ENCODE data around the gene CRTAP.
"Not testable (repeated sequence)": the region's sequence is repeated elsewhere in the genome, so short reads cannot be mapped to it uniquely, and the experiment has no call there.

The CRTAP gene

DNA sequence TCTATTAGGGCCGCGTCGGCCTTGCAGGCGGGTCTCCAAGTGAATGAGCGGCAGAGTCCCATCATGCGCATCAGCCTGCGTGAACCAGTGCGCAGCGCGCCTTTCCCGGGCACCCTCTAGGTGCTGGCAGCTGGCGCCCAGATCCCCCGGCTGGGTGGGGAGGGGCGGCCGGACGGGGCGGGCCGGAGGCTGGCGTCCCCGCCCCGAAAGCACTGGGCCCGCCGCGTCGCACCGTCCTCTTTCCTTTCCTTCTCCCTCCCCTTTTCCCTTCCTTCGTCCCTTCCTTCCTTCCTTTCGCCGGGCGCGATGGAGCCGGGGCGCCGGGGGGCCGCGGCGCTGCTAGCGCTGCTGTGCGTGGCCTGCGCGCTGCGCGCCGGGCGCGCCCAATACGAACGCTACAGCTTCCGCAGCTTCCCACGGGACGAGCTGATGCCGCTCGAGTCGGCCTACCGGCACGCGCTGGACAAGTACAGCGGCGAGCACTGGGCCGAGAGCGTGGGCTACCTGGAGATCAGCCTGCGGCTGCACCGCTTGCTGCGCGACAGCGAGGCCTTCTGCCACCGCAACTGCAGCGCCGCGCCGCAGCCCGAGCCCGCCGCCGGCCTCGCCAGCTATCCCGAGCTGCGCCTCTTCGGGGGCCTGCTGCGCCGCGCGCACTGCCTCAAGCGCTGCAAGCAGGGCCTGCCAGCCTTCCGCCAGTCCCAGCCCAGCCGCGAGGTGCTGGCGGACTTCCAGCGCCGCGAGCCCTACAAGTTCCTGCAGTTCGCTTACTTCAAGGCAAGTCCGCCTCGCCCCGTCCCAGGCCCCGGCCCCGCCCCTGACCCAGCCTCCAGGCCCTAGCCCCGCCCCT lies at the start of gene CRTAP:
Gene CRTAP, plus strand, starts transcription at position 243 of the 850 bp plus-strand sequence. Its CDS starts 64 bp downstream, at position 307.
- DNase-seq: peak; percentile 97

DNA sequence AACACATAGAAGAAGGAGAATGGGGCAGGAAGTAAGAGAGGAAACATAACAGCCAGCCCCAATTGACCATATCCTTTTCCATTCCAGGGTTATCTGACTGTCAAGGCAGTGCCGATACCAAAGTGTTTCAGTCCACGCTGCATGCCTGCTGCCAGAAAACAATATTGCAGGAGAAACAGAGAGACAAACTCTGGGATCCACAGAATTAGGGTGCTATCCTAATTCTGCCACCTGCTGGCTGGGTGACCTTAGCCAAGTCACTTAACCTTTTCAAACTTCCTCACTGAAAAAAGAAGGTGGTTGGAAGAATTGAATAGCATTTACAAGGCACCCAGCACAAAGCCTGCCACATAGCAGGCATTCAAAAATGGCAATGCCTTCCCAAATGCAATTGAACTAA lies 48.9 kb upstream of the CRTAP start:
- DNase-seq: no peak

DNA sequence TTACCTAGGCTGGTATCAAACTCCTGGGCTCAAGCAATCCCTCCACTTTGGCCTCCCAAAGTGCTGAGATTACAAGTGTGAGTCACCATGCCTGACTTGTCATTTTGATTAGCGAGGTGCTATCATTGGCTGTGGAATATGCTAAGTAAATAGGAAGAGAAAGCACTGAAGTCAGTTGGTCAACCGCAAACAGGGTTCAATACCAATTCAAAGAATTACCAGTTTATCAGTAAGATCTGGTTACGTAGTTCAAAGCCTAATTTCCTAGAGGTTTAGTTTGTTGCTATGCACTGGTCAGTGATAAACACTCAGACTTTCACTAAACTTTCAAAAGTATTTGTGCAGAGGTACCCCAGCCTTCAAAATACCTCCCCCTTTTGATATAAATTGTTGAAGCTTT lies 46.3 kb upstream of the CRTAP start:
- DNase-seq: no peak

DNA sequence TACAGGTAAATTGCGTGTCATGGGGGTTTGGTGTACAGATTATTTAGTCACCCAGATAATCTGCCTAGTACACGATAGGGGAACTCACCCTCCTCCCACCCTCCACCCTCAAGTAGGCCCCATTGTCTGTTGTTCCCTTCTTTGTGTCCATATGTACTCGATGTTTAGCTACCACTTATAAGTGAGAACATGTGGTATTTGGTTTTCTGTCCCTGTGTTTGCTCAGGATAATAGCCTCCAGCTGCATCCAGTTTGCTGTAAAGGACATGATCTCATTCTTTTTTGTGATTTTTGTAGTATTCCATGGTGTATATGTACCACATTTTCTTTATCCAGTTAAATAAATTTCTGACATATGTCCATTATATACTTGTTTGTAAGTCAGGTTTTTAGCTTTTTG lies 44.0 kb upstream of the CRTAP start:
- not testable (repeated sequence) for DNase-seq

DNA sequence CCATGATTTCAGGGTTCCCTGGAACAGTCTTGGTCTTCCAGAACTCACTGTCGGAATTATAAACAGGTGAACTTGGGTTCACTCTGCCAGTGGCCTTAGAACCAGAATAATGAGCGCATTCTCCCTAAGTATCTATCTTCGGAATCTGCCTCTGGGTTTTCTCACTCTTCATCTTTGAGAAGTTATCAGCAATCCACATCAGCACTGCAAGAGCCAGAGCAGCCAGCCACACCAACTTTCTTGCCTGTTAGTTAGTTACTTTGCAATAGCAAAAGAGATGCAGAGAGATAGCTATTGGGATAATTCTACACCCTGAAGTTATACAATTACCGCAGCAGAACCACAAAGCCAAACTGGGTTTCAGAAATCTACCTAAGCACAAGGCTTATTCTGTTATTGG lies 42.6 kb upstream of the CRTAP start:
- DNase-seq: no peak

DNA sequence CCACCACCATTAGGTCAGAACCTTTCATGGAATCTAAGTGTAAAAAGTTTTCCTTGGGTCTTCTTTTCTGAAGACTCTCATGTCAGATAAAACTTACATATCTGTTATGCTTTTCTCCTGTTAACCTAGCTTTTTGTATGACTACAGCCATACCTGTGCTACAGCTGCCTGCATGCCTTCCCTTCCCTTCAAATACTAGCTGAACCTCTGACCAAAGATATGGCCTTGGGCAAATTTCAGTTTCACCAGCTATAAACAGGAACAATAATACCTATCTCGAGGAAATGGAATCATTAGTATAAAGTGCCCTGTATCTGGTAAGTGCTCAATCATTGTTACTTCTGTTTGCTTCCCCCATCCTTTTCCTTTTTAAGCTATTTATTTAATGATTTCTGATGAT lies 41.9 kb upstream of the CRTAP start:
- DNase-seq: no peak

DNA sequence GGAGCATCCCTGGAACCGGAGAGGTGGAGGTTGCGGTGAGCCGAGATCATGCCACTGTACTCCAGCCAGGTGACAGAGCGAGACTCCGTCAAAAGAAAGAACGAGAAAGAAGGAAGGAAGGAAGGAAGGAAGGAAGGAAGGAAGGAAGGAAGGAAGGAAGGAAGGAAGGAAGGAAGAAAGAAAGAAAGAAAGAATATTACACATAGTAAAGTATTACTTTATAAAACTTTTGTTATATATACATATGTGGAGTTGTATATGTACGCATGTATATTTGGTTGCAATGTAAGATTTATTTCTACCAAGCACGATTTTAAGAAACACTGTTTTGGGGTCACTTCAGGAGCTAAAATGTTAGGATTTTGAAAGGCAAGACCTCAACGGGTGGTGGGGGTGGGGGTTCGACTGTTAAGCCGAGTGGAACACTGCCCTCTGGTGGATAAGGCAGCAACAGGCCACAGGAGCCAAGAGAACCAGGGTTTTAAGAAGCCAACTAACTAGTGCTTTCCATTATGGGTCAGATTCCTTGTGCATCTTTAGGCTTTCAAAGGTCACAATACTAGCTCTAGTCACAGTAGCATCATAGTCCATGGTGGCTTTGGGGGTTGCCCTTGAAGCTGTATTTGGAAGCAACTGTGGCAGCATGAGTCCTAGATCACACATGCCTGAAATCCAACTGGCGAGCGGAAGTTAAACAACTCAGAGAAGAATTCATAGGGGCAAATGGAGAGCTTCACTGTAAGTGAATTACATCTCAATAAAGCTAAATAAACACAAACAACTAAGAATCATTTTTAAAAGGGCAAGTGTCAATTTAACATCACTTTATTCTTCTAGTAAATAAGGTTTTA lies 39.4 kb upstream of the CRTAP start:
- DNase-seq: peak; percentile 51

DNA sequence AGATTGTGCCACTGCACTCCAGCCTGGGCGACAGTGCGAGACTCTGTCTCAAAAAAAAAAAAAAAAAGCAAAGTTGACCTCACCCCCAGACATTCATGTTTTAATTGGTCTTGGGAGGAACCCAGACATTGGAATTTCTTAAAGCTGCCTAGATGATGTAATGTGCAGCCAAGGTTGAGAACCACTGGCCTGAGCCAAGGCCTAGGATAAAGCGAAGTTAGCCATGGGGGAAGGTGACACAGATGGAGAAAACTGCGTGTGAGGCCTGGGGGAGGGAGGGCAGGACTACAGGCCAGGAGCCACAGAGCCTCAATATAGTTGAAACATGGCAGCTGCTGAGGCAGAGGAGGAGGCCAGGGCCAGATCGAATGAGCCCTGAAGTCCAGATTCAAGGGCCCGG lies 37.8 kb upstream of the CRTAP start:
- DNase-seq: no peak

DNA sequence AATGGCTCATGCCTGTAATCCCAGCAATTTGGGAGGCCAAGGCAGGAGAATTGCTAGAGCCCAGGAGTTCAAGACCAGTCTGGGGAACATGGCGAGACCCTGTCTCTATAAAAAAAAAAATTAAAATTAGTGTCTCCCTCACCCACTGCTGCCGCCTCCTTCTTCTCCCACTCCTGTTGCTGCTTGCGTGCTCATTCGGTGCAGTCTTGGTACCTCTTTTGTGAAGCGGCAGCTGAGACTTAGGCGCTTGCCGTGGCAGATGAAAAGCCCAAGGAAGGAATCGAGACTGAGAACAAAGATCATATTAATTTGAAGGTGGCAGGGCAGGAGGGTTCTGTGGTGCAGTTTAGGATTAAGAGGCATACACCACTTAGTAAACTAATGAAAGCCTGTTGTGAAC lies 36.9 kb upstream of the CRTAP start:
- no peak for DNase-seq

DNA sequence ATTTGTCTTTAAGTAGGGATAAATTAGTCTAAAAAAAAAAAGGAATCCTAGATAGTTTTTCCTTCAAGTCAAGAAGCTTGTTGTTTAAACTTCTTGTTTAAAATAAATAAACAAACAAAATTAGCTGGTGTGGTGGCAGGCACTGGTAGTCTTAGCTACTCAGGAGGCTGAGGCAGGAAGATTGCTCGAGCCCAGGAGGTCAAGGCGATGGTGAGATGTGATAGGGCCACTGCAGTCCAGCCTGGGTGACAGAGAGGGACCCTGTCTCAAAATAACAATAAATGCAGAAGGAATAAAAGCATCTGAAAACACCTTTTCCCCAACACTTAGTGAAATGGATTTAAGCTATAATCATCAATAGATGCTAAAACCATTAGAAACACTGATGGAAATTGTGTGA lies 35.8 kb upstream of the CRTAP start:
- no peak for DNase-seq

DNA sequence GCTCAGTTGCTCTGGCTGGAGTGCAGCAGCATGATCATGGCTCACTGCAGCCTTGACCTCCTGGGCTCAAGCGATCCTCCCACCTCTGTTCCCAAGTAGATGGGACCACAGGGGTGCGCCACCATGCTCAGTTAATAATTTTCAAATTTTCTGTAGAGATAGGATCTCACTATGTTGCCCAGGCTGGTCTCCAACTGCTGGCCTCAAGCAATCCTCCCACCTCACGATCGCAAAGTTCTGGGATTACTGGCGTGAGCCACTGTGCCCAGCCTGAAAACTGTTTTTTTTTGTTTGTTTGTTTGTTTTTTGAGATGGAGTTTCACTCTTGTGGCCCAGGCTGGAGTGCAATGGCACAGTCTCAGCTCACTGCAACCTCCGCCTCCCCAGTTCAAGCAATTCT lies 34.0 kb upstream of the CRTAP start:
- not testable (repeated sequence) for DNase-seq

DNA sequence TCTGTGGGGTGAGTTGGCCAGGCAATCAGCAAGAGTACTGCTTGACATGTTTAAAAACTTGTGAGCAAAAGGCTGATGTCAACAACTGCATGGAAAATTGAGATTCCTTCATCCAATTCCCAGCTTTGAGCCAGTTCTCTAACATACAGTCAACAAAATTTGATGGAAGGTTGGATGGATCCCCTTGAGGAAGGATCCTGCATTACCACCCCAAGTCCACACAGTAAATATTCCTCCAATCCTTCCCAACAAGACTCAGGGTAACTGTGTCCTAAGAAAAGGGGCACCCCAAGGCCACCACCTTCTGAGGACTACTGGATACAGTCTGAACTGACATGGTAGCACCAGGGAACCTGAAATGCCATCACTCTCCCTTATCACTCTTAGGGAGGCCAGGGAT lies 32.0 kb upstream of the CRTAP start:
- DNase-seq: no peak

DNA sequence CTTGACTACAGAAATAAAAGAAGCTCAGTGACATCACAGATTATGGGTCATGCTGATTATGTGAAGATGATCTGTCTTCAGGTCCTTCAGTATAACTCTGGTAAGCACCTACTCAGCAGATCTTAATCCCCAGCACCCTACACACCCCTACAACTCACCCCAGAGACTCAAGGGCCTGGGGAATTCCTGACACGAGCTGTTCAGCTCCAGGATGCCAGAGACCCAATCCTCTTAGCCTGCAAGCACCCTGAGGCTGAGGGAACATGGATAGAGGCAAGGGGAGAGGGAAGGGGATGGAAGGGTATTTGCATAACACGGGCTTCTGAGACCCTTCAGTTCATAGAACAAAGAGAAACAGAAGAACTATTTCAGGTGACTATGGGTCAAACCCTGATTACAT lies 29.9 kb upstream of the CRTAP start:
- DNase-seq: no peak

DNA sequence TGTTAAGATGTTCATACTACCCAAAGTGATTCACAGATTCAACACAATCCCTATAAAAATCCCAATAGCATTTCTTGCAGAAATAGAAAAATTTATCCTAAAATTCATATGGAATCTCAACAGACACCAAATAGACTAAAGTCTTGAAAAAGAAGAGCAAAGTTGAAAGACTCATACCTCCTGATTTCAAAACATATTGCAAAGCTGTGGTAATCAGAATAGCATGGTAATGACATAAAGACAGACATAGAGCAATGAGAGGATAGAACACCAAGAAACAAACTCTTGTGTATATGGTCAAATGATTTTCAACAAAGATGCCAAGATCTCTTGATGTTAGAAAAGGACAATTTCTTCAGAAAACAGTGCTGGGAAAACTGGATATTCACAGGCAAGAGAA lies 25.1 kb upstream of the CRTAP start:
- DNase-seq: no peak

DNA sequence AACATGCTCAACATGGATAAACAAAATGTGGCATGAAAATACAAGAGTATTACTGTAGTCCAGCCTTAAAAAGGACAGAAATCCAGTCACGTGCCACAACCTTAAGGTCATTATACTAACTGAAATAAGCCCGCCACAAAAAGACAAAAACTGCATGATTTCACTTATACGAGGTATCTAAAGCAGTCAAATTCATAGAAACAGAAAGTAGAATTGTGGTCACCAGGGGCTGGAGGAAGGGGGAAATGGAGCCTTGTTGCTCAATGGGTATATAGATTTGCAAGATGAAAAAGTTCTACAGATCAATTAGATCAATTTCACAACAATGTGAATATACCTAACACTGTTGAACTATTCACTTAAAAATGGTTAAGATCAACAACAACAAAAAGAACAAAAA lies 24.3 kb upstream of the CRTAP start:
- DNase-seq: no peak

DNA sequence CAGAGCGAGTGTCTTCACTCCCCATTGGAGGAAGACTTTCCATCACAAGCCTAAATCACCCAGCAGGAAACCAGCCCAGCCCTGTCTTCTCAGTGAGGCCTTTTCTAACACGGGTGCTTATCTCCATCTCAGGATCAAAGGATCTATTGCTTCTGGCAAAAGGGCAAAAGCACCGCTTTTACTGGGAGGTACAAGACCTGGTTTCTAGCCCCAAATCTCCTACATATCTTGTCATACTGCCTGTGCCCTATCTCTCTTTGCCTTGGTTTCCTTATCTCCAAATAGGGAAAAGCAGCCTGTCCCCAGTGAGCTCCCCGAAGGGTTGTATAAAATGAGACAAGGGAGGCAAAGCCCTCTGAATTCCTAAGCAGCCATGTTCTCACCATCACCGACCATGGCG lies 22.1 kb upstream of the CRTAP start:
- DNase-seq: no peak

DNA sequence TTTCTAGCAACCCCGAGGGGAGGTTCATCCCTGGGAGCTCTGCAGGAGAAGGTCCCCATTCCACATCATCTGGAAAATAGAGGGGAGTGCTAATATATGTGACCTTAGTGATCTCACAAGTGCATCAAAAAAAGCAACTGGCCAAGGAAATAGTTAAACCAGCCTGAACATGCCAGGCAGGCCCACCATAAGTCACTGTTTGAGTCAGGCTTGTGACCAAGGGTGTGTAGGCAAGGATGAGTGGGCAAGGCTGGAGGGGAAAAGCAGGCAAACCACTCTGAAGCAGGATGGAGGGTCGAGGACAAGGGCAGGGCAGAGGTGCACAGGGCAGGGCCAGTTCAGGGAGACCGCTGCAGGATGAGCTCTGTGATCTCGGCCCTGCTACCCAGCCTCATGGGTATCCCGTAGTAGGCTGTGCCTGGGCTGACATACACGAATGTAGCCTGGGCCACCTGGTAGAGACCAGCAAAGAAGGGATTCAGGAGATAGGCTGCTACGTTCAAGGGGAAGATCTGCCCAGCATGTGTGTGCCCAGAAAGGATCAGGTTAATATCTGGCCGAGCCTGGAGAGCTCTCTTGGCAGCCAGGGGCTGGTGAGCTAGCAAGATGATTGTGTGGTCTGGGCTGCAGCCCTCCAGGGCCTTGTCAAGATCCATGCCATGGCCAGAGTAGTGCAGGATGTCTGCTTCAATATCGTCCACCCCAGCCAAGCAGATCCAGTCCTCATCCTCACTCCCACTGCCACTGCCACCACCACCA lies 21.1 kb upstream of the CRTAP start:
- DNase-seq: no peak

DNA sequence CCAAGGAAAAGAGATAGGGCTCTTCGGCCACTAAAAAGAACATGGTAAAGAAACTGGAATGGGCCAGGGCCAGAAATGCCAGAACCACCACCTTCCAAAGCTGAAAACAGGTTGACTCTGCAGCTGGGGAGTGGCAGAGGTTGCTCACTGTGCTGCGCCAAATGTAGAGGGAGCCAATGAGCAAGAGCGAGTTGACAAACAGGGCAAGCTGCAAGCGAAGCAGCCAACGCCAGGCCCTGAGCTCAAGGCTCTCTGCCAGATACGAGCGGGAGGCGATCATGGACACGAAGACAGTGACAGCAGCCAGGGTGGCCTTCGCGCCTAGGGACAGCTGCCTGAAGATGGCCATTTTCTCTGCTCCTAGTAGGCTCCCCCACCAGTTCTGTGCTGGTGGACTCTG lies 20.0 kb upstream of the CRTAP start:
- DNase-seq: no peak

DNA sequence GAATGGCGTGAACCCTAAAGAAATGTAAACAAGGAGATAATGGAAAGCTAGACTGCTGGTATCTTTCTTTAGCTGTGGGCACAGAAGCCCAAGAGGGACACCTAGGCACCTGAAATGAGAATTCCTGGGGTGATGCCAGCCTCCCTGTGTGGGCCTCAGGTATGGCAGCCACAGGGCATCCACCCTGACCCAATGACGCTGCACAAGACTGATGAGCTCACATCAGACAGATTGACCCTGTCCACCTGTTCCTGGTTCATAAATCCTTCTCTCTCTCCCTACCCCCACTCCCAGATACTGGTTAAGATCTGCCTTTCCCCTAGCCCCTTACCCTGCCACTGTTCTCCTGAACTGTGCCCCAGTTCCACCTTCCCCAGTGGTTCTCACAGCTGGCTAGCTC lies 18.4 kb upstream of the CRTAP start:
- DNase-seq: no peak

DNA sequence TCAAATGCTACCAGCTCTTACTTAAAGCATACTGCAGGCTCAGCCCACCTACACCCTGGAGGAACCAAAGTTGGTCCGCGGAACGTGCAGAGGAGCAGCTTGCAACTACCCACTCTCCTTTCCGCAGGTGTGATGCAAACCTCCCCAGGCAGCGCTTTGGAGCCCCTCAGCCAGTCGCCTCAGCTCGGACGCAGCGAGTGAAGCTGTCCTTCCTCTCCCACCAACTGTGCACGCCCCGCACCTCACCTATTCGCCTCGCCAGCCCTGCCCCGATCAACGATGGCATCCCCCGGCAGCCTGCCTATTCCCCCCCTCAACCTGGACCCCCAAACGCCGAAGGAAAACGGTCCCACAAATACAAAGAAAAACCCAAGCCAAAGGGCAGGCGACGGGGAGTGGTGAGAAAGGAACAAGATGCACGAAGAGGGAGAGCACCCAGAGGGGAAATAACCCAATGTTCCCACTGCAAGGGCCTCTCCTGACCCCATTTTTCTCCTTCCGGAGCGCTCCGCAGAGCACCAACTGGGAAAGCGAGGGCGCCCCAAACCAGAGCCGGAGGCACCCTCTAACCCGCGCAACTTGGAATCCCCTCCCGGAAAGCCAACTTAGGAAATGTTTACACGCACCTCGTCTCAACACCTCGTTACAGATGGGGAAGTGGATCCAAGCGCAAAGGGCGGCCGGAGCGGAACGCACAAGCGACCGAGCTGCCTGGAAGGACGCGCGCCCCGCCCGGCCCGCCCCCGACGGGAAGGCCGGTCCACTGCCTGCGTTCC lies 17.5 kb upstream of the CRTAP start:
- DNase-seq: peak; percentile 60

DNA sequence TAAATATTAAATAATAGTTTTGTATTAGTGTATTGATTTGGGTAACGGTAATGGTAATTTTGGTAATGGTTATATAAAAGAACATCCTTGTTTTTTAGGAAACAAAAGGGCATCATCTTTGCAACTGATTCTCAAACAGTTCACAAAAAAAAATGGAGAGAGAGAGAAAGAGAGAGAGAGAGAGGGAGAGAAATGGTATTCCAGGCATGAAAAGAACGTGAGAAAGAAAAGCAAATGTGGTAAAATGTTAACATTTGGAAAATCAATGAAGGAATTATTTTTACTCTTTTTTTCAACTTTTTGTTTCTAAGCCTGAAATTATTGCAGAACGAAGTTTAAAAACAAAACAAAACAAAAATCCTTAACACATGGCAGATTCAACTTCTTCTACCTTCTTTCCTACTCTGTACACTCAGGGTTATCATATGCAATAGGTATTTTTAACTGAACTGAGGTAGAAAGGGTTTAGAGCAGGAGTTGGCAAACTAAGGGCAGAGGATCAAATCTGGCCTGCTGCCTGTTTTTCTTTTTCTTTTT lies 14.6 kb upstream of the CRTAP start:
- DNase-seq: no peak

DNA sequence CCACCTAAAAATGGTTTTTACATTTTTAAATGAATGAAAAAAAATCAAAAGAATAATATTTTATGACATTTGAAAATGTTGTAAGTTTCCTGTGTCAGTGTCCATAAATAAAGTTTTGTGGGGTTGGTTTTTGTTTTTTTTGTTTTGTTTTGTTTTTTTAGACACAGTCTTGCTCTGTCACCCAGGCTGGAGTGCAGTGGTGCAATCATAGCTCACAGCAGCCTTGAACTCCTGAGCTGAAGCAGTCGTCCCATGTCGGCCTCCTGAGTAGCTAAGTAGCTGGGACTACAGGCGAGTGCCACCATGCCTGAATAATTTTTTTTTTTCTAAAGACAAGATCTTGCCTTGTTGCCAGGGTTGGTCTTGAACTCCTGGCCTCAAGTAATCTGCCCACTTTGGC lies 14.1 kb upstream of the CRTAP start:
- DNase-seq: no peak
